ENCODE results near the gene CCDC73. TPM values are rescaled to one million over a fixed set of nuclear protein-coding genes. Genes with fewer than 3 reads are reported as not detected.

Gene CCDC73
- total RNA-seq, 1 donor, result not detected

DNA sequence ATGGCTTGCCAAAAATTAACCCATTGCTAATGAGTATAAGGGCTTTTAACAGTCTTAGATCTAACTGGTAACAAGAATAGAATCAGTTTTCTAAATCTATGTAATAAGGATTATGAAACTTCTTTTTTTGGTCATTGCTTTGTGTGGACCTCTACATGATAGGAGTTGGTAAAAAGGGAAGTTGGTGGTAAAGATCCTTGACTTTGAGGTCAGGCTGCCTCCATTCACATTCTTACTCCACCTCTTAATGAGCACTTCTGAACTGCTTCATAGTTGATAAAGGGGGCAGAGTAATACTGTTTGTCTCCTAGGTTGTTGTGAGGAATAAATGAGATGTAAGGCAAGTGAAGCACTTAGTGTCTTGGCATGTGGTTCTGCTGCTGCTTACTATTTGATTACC is 200.2 kb downstream of the CCDC73 start:
- no peaks in the 10 kb centered on the region for H3K9me3 ChIP-seq (ENCODE audit: low read depth, low read length)
- peaks cover 45% of the 10 kb centered on the region for H3K79me2 ChIP-seq (ENCODE audit: insufficient read depth, low read length)
- DNase-seq (ENCODE audit: insufficient read length, low spot score, missing footprints), result no peak
- no peak overlapping the region for H3K27ac ChIP-seq (ENCODE audit: low read depth, low read length)
- H2AFZ ChIP-seq (ENCODE audit: low read length), result no peak overlapping the region
- no peaks in the 10 kb centered on the region for H3K27me3 ChIP-seq (ENCODE audit: insufficient read depth, low read length)
- H3K4me2 ChIP-seq (ENCODE audit: insufficient read depth, low read length), result no peak overlapping the region
- TF ChIP-seq, protein P1, sequence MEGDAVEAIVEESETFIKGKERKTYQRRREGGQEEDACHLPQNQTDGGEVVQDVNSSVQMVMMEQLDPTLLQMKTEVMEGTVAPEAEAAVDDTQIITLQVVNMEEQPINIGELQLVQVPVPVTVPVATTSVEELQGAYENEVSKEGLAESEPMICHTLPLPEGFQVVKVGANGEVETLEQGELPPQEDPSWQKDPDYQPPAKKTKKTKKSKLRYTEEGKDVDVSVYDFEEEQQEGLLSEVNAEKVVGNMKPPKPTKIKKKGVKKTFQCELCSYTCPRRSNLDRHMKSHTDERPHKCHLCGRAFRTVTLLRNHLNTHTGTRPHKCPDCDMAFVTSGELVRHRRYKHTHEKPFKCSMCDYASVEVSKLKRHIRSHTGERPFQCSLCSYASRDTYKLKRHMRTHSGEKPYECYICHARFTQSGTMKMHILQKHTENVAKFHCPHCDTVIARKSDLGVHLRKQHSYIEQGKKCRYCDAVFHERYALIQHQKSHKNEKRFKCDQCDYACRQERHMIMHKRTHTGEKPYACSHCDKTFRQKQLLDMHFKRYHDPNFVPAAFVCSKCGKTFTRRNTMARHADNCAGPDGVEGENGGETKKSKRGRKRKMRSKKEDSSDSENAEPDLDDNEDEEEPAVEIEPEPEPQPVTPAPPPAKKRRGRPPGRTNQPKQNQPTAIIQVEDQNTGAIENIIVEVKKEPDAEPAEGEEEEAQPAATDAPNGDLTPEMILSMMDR (IDR thresholded peaks at IDR 0.05; ENCODE audit: extremely low read depth, low read depth, low read length), result no peak
- no peaks in the 10 kb centered on the region for H3K4me1 ChIP-seq (ENCODE audit: insufficient read depth, low read length)
- peaks cover 85% of the 10 kb centered on the region for H3K36me3 ChIP-seq (ENCODE audit: insufficient read depth, low read length)
- H3K4me3 ChIP-seq (ENCODE audit: insufficient read depth, low read length), result no peak overlapping the region
- peaks cover 4% of the 10 kb centered on the region for H4K20me1 ChIP-seq (ENCODE audit: insufficient read depth, low read length)

DNA sequence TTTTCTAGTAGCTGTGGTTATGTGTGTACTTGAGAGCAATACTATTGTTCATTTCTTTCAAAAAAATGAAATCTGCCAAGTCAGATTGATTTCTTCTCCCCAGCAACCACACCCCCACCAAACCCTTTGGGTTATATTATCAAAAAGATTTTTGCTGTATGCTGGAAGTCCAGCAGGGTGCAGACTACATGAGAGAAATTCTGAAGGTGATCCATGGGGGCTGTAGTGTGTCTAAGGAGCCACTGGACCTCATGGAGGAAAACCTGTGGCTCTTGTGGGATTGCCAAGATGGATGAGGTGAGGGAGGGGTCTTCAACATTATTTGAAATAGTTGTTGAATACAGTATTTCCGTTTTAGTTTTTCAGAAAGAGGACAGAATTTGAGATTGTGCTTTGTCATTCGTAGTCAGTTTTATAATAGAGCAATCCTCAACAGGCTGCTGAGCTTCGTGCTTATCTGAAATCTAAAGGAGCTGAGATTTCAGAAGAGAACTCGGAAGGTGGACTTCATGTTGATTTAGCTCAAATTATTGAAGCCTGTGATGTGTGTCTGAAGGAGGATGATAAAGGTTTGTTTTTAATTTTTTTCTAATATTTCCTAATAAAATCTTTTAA is 207.8 kb downstream of the CCDC73 start:
- Histone ChIP-seq H3K4me2 (ENCODE audit: insufficient read depth, low read length) (no peak overlapping the region), H3K27ac (ENCODE audit: low read depth, low read length) (no peak overlapping the region)
- TF ChIP-seq, protein P1 (IDR thresholded peaks at IDR 0.05; ENCODE audit: extremely low read depth, low read depth, low read length), result peak; percentile 47

DNA sequence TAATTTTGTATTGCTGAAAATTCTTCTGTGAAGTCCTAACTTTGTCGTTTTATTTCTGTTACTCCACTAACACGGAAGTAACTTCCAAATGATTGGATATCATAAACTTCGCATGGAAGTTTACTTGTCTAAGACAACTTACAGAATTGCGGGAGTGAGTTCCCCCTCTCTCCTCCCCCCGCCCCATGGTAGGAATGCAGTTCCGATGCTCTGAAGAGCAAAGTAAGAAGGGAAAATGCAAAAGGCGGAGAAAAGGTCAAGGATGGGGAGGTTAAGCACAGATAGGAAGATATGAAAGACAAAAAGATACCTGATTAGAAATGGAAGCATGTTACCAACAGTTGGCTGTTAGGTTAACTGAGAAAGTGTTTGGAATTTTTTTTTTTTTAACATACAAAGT is 209.5 kb downstream of the CCDC73 start:
- Histone ChIP-seq H2AFZ (ENCODE audit: low read length) (peak overlapping the region; percentile 38), H3K4me3 (ENCODE audit: insufficient read depth, low read length) (peak overlapping the region; percentile 99), H3K4me1 (ENCODE audit: insufficient read depth, low read length) (peaks cover 11% of the 10 kb centered on the region), H3K36me3 (ENCODE audit: insufficient read depth, low read length) (peaks cover 14% of the 10 kb centered on the region), H3K9me3 (ENCODE audit: low read depth, low read length) (no peaks in the 10 kb centered on the region), H4K20me1 (ENCODE audit: insufficient read depth, low read length) (peaks cover 26% of the 10 kb centered on the region), H3K27me3 (ENCODE audit: insufficient read depth, low read length) (no peaks in the 10 kb centered on the region), H3K27ac (ENCODE audit: low read depth, low read length) (peak overlapping the region; percentile 82), H3K79me2 (ENCODE audit: insufficient read depth, low read length) (peaks cover 62% of the 10 kb centered on the region), H3K4me2 (ENCODE audit: insufficient read depth, low read length) (peak overlapping the region; percentile 94)
- TF ChIP-seq, protein P1 (IDR thresholded peaks at IDR 0.05; ENCODE audit: extremely low read depth, low read depth, low read length), result no peak
- no peak for DNase-seq (ENCODE audit: insufficient read length, low spot score, missing footprints)

More for the DNA sequence above, 207.8 kb downstream of the CCDC73 start:
- Histone ChIP-seq H3K36me3 (ENCODE audit: insufficient read depth, low read length) (peaks cover 29% of the 10 kb centered on the region), H3K27me3 (ENCODE audit: insufficient read depth, low read length) (no peaks in the 10 kb centered on the region), H3K4me1 (ENCODE audit: insufficient read depth, low read length) (peaks cover 11% of the 10 kb centered on the region), H2AFZ (ENCODE audit: low read length) (no peak overlapping the region), H4K20me1 (ENCODE audit: insufficient read depth, low read length) (peaks cover 26% of the 10 kb centered on the region), H3K79me2 (ENCODE audit: insufficient read depth, low read length) (peaks cover 72% of the 10 kb centered on the region), H3K4me3 (ENCODE audit: insufficient read depth, low read length) (no peak overlapping the region), H3K9me3 (ENCODE audit: low read depth, low read length) (no peaks in the 10 kb centered on the region)
- DNase-seq (ENCODE audit: insufficient read length, low spot score, missing footprints), result peak; percentile 88

DNA sequence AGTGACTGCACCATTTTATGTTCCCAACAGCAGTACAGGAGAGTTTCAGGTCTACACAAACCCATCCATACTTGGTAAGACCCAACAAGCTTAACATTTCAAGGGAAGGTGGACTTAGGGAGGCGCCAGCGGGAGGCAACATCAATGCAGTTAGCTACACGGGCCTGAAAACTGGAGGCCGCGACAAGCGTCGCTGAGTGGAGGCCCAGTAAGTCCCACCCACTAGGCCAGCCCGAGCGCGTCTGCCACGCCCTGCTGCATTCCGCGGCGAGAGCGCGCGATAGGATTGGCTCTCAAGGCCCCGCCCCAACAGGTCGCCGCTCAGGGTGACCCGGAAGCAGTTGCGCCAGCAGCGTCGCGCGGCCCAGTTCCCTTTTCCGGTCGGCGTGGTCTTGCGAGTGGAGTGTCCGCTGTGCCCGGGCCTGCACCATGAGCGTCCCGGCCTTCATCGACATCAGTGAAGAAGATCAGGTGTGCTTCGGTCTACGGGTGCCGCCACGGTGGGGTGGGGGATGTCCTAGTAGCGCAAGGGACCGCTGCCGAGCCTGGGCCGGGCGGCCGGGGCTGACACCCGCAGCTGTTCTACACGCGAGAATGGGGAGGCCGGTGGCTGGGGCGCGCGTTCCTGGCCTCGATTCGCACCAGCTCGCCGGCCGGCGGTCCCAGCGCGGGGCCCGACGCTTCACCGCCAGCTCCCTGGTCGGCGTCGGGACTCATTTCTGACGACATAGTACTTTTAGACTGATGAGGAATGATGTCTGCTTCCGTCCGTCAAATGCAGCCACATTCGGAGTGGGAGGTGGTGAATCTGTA is 210.8 kb downstream of the CCDC73 start, which contains the start of gene EIF3M:
Gene EIF3M, plus strand, starts transcription at position 373 of the 813 bp plus-strand sequence. Its CDS starts 57 bp downstream, at position 430.
- no peaks in the 10 kb centered on the region for H3K27me3 ChIP-seq (ENCODE audit: insufficient read depth, low read length)
- DNase-seq (ENCODE audit: insufficient read length, low spot score, missing footprints), result peak; percentile 94
- peaks cover 11% of the 10 kb centered on the region for H3K4me1 ChIP-seq (ENCODE audit: insufficient read depth, low read length)
- H3K79me2 ChIP-seq (ENCODE audit: insufficient read depth, low read length), result peaks cover 49% of the 10 kb centered on the region
- no peaks in the 10 kb centered on the region for H3K9me3 ChIP-seq (ENCODE audit: low read depth, low read length)
- H4K20me1 ChIP-seq (ENCODE audit: insufficient read depth, low read length), result peaks cover 24% of the 10 kb centered on the region
- peaks cover 2% of the 10 kb centered on the region for H3K36me3 ChIP-seq (ENCODE audit: insufficient read depth, low read length)
- TF ChIP-seq, protein P1 (IDR thresholded peaks at IDR 0.05; ENCODE audit: extremely low read depth, low read depth, low read length), result no peak
- H3K27ac ChIP-seq (ENCODE audit: low read depth, low read length), result peak within 1 kb of the TSS; percentile 82
- peak within 1 kb of the TSS; percentile 94 for H2AFZ ChIP-seq (ENCODE audit: low read length)
- H3K4me2 ChIP-seq (ENCODE audit: insufficient read depth, low read length), result peak within 1 kb of the TSS; percentile 94
- H3K4me3 ChIP-seq (ENCODE audit: insufficient read depth, low read length), result peak within 1 kb of the TSS; percentile 99
